Ovary (tissue), 9 donors: ENCODE results near the gene RPL26. TPM values are rescaled to one million over a fixed set of nuclear protein-coding genes. Genes with fewer than 3 reads are reported as not detected.
"Not testable (repeated sequence)": the region's sequence is repeated elsewhere in the genome, so short reads cannot be mapped to it uniquely, and the experiment has no call there.

Experiments used
- DNase-seq, 5 donors: peaks; one replicate each; pipeline ENCODE4 v3.0.0-alpha.2; 2019 to 2020
- H3K27ac ChIP-seq, 2 donors: fragments of 200-600 bp; one replicate each; pipeline versions ENCODE4 v1.5.1 to v1.8.0; 2019 to 2022
- H3K27me3 ChIP-seq: fragments of 200-600 bp; one replicate; pipeline ENCODE4 v1.8.0; 2022
- H3K36me3 ChIP-seq: fragments of 200-600 bp; sonication (generic); one replicate; pipeline ENCODE4 v1.5.1; 2019
- H3K4me1 ChIP-seq: one replicate; pipeline ENCODE4 v1.8.1; 2013; ENCODE audit warnings: mild to moderate bottlenecking, moderate library complexity; ENCODE audit not compliant: insufficient read depth
- H3K4me3 ChIP-seq: fragments of 200-600 bp; sonication (generic); one replicate; pipeline ENCODE4 v1.5.1; 2017
- H3K9me3 ChIP-seq, 2 donors: fragments of 200-600 bp in 1 of 2; sonication (generic) in 1 of 2; one replicate each; pipeline versions ENCODE4 v1.5.1 to v1.8.1; 2013 to 2019; ENCODE audit warnings: mild to moderate bottlenecking in 1 of 2, moderate library complexity in 1 of 2
- CTCF ChIP-seq, 3 donors: fragments of 450-650 bp in 2 of 3; fragments of 200-600 bp in 1 of 3; IDR thresholded peaks; one replicate each; pipeline versions ENCODE4 v1.5.1 to v1.8.0; 2016 to 2022; ENCODE audit warnings: antibody characterized with exemption in 3 of 3, mild to moderate bottlenecking in 1 of 3
- EP300 ChIP-seq: sonication (generic); formaldehyde crosslinking; IDR thresholded peaks from one replicate; pipeline ENCODE4 v1.6.1; 2017; ENCODE audit warnings: antibody characterized with exemption
- POLR2A ChIP-seq: fragments of 450-650 bp; IDR thresholded peaks from one replicate; pipeline ENCODE4 v1.6.1; 2017; ENCODE audit warnings: antibody characterized with exemption, mild to moderate bottlenecking, moderate library complexity
- WGBS, 3 donors: extraction: QIAGEN DNeasy Blood & Tissue Kit in 1 of 3; methylation state at CpG; one replicate each; pipeline versions ENCODE4 v1.1.5 to v1.1.7; 2013 to 2017; 5-methylcytosine and 5-hydroxymethylcytosine counted together
- intact Hi-C, 4 donors: fragments of 100-400 bp; cut with DNase I; formaldehyde crosslinking; loops; one replicate each; pipeline versions ENCODE4 v1.11.0 to v1.15.1; 2022 to 2023
- polyA plus RNA-seq, 2 donors: library from polyadenylated mRNA; stranded (reverse); fragments of 200-250 nt in 1 of 2; fragments of 350-450 nt in 1 of 2; fragmentation: Illumina TruSeq in 1 of 2; extraction: RNeasy Lipid Tissue Mini Kit (QIAGEN cat#74804) in 1 of 2; gene quantifications; one replicate each; pipeline ENCODE4 v1.2.3, GENCODE V29; 2013 to 2014
- total RNA-seq, 7 donors: library from RNA; depleted of rRNA in 2 of 7; stranded (reverse); fragments of >200 nt in 2 of 7; fragmentation: NEBNext Ultra II Directional in 3 of 7; extraction: Animal tissue kit (Norgen Biotek cat#: 25700) in 3 of 7; gene quantifications; one replicate each; pipeline versions ENCODE4 v1.1.0 to v1.2.4, GENCODE V29; 2016 to 2023
- donor health status: DM: no; HTN: no; CAD: no; lungs with moderate emphysema.
- donor health status: DM: no; HTN: no; CAD: no.
- donor health status: Bipolar disorder and iron deficiency.
- donor health status: DM: yes; HTN: yes; CAD: no.
- donor health status: DM: no; HTN: no; CAD: no.
- donor health status: DM: yes; HTN: yes; CAD: no.

The RPL26 gene
- total and polyA plus RNA-seq, 9 donors: 2,824 to 11,226 (median 3,966) TPM

GRCh38 chr17:8353736-8354135 lies 29.3 kb downstream of the RPL26 start:
- no peak for TF ChIP-seq EP300
- H3K36me3 ChIP-seq: no peaks in the 10 kb centered on the region
- DNase-seq: no peak
- intact Hi-C loops: no loop called here
- no peaks in the 10 kb centered on the region for H3K4me1 ChIP-seq
- H3K4me3 ChIP-seq: no peak overlapping the region
- no peak overlapping the region for H3K27ac ChIP-seq
- no peaks in the 10 kb centered on the region for H3K9me3 ChIP-seq
- WGBS, 3 donors: 75 to 83% (median 76%) methylated on average over 7 of the region's 7 CpGs
- no peaks in the 10 kb centered on the region for H3K27me3 ChIP-seq

GRCh38 chr17:8350339-8350738 lies 32.7 kb downstream of the RPL26 start:
- intact Hi-C loops: no loop called here
- no peaks in the 10 kb centered on the region for H3K36me3 ChIP-seq
- H3K27me3 ChIP-seq: no peaks in the 10 kb centered on the region
- H3K9me3 ChIP-seq: no peaks in the 10 kb centered on the region
- WGBS, 3 donors: 76 to 84% (median 80%) methylated on average over 7 of the region's 7 CpGs
- H3K4me1 ChIP-seq: no peaks in the 10 kb centered on the region
- no peak overlapping the region for H3K4me3 ChIP-seq
- no peak overlapping the region for H3K27ac ChIP-seq
- TF ChIP-seq EP300 (no peak), CTCF (IDR thresholded peaks at IDR 0.05) (no peak), POLR2A (no peak)
- DNase-seq: no peak

- H3K4me1 ChIP-seq, H3K27ac ChIP-seq, intact Hi-C loops, H3K9me3 ChIP-seq, DNase-seq, H3K36me3 ChIP-seq, H3K27me3 ChIP-seq, H3K4me3 ChIP-seq: not testable (repeated sequence)
- WGBS, 3 donors: 11 to 54% (median 29%) methylated on average over 15 to 25 of the region's 25 CpGs
Observed at GRCh38 chr17:8347001-8347400, 36.0 kb downstream of the RPL26 start.

- TF ChIP-seq CTCF (IDR thresholded peaks at IDR 0.05) (no peak), EP300 (no peak), POLR2A (no peak)
- no peak for DNase-seq
- Histone ChIP-seq H3K9me3 (no peaks in the 10 kb centered on the region), H3K36me3 (no peaks in the 10 kb centered on the region), H3K4me3 (no peak overlapping the region), H3K4me1 (no peaks in the 10 kb centered on the region), H3K27ac (no peak overlapping the region), H3K27me3 (no peaks in the 10 kb centered on the region)
- WGBS, 3 donors: 52 to 63% (median 60%) methylated on average over 5 of the region's 5 CpGs
- intact Hi-C loops: no loop called here
Observed at GRCh38 chr17:8345951-8346665, 36.9 kb downstream of the RPL26 start.

GRCh38 chr17:8345052-8345690 lies 37.8 kb downstream of the RPL26 start:
- H3K27ac ChIP-seq: no peak overlapping the region
- WGBS, 3 donors: 58 to 72% (median 68%) methylated on average over 6 of the region's 6 CpGs
- H3K27me3 ChIP-seq: no peaks in the 10 kb centered on the region
- no peaks in the 10 kb centered on the region for H3K4me1 ChIP-seq
- TF ChIP-seq POLR2A (no peak), CTCF (IDR thresholded peaks at IDR 0.05) (no peak), EP300 (no peak)
- H3K4me3 ChIP-seq: no peak overlapping the region
- no peak for DNase-seq
- intact Hi-C loops: no loop called here
- no peaks in the 10 kb centered on the region for H3K36me3 ChIP-seq
- no peaks in the 10 kb centered on the region for H3K9me3 ChIP-seq
